ENCODE measurements around the gene ADRM1. TPM values are rescaled to one million over a fixed set of nuclear protein-coding genes. Genes with fewer than 3 reads are reported as not detected.

ADRM1 gene
- total and polyA plus RNA-seq, 7 donors = 61.3 to 130 (median 102) TPM

DNA sequence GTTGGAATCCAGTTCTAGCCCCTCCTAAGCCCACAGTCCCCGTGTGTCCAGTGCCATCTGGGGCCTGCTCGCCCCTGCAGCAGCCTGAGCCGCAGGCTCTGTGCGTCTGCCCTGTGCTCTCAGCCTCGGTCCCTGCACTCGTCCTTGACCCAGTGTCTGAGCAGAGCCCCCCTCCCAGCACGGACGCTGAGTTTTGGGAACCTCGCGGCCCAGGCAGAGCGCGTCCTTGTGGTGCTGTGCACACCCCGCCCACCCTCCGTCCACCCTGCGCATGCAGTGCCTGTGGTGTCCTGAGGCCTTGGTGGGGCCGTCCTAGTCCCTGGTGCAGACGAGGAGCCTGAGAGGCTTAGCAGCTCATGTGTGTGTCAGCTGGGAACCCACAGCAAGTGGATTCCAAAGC, 32.9 kb upstream of the ADRM1 start:
- no peak for TF ChIP-seq POLR2AphosphoS5 (IDR thresholded peaks at IDR 0.05)
- peaks cover 0 to 69% (median 35%) of the 10 kb centered on the region in 4 donors for H3K36me3 ChIP-seq
- no peak overlapping the region for H3K27ac ChIP-seq
- no peak for DNase-seq
- intact Hi-C loops (cut with DNase I) = no loop called here
- no peaks in the 10 kb centered on the region for H3K27me3 ChIP-seq
- 92 to 94% methylated on average over 17 of the region's 17 CpGs for WGBS, 2 donors
- H3K4me1 ChIP-seq = no peaks in the 10 kb centered on the region
- no peaks in the 10 kb centered on the region for H3K9me3 ChIP-seq
- H3K4me3 ChIP-seq = no peak overlapping the region

DNA sequence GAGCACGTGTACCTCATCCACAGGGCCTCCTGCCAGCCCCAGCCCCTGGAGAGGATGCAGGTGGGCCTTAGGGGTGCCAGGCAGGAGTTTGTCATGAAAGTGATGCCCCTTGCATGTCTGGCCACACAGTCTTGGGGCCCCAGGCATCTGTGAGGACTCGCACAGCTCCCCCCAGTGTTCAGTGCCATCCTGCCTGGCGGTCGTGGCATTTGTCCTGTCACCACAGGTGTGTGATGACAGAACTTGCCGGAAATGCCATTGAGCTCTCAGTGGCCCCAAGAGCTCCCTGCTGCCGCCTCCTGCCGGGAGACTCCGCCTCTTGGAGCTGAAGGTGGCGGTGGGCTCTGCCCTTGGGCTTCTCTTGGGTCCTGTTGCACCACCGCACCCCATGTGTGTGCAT, 30.6 kb upstream of the ADRM1 start:
- Histone ChIP-seq H3K4me3 (no peak overlapping the region), H3K27me3 (no peaks in the 10 kb centered on the region), H3K9me3 (no peaks in the 10 kb centered on the region), H3K27ac (no peak overlapping the region), H3K4me1 (no peaks in the 10 kb centered on the region), H3K36me3 (peaks cover 0 to 58% (median 25%) of the 10 kb centered on the region in 4 donors)
- WGBS, 2 donors = 91 to 92% methylated on average over 10 of the region's 10 CpGs
- no peak for DNase-seq
- intact Hi-C loops (cut with DNase I) = no loop called here
- TF ChIP-seq POLR2AphosphoS5 (IDR thresholded peaks at IDR 0.05) (no peak), EP300 (IDR thresholded peaks at IDR 0.05) (no peak), POLR2A (IDR thresholded peaks at IDR 0.05) (no peak)
- TF ChIP-seq, protein P1, sequence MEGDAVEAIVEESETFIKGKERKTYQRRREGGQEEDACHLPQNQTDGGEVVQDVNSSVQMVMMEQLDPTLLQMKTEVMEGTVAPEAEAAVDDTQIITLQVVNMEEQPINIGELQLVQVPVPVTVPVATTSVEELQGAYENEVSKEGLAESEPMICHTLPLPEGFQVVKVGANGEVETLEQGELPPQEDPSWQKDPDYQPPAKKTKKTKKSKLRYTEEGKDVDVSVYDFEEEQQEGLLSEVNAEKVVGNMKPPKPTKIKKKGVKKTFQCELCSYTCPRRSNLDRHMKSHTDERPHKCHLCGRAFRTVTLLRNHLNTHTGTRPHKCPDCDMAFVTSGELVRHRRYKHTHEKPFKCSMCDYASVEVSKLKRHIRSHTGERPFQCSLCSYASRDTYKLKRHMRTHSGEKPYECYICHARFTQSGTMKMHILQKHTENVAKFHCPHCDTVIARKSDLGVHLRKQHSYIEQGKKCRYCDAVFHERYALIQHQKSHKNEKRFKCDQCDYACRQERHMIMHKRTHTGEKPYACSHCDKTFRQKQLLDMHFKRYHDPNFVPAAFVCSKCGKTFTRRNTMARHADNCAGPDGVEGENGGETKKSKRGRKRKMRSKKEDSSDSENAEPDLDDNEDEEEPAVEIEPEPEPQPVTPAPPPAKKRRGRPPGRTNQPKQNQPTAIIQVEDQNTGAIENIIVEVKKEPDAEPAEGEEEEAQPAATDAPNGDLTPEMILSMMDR (IDR thresholded peaks at IDR 0.05) = no peak

DNA sequence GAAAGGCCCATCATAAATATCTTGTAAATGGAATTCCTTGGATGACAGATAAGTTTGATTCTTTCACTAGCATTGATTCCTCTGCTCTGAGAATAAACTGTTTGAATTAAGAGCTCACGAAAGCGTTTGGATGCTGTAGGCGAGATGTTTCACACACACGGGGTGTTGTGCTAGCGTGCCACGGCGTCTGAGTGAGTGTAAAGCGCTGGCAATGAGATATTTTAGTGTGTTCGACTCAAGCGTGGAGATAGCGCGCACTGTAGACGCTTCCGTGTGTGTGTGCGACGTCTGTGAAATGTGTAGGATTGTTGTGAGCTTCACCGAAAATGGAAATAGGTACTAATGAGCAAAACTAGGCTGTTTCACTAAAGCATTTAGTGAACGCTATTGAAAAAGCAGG, 29.4 kb upstream of the ADRM1 start:
- Histone ChIP-seq H3K9me3 (no peaks in the 10 kb centered on the region), H3K4me1 (no peaks in the 10 kb centered on the region), H3K4me3 (no peak overlapping the region), H3K27ac (no peak overlapping the region), H3K27me3 (no peaks in the 10 kb centered on the region), H3K36me3 (peaks cover 0 to 61% (median 27%) of the 10 kb centered on the region in 4 donors)
- no peak for DNase-seq
- WGBS, 2 donors = 95 to 97% methylated on average over 18 of the region's 18 CpGs
- intact Hi-C loops (cut with DNase I) = no loop called here
- TF ChIP-seq, protein P1 (IDR thresholded peaks at IDR 0.05) = no peak
- no peak for TF ChIP-seq POLR2AphosphoS5 (IDR thresholded peaks at IDR 0.05)
- TF ChIP-seq POLR2A (IDR thresholded peaks at IDR 0.05) = no peak
- no peak for TF ChIP-seq EP300 (IDR thresholded peaks at IDR 0.05)

DNA sequence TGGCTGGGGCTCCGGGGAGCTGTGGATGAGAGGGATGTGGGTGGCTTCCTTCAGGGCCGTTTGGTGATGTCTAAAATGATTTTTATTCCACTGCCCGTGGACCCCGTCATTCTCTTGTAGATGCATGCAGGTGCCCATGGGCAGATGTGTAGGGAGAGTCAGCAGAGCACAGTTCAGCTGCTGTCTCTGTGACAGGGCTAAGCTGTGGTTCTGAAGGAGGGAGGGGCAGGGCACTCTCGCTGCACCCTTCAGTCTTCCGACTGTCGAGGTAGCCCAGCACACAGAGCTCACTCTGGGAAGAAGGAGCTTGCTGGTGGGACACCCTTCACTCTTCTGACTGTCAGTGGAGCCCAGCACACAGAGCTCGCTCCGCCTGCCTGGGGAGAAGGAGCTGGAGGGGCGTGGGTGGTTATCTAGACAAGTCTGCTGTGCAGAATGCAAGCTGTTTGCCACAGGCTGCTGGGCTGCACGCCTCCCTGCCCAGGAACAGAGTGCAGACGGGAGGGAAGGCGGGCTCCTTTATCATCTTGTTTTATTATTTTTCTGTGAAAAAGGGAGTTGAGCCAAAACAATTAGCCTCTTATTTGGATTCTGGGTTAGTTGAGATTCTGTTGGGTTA, 28.4 kb upstream of the ADRM1 start:
- Histone ChIP-seq H3K9me3 (no peaks in the 10 kb centered on the region), H3K27ac (no peak overlapping the region), H3K36me3 (peaks cover 5 to 58% (median 34%) of the 10 kb centered on the region in 4 donors), H3K4me3 (no peak overlapping the region), H3K4me1 (no peaks in the 10 kb centered on the region), H3K27me3 (no peaks in the 10 kb centered on the region)
- DNase-seq = no peak
- TF ChIP-seq POLR2AphosphoS5 (IDR thresholded peaks at IDR 0.05) (no peak), EP300 (IDR thresholded peaks at IDR 0.05) (no peak), POLR2A (IDR thresholded peaks at IDR 0.05) (no peak)
- TF ChIP-seq, protein P1 (IDR thresholded peaks at IDR 0.05) = no peak
- WGBS, 2 donors = 40 to 72% methylated on average over 13 of the region's 13 CpGs
- intact Hi-C loops (cut with DNase I) = no loop called here

DNA sequence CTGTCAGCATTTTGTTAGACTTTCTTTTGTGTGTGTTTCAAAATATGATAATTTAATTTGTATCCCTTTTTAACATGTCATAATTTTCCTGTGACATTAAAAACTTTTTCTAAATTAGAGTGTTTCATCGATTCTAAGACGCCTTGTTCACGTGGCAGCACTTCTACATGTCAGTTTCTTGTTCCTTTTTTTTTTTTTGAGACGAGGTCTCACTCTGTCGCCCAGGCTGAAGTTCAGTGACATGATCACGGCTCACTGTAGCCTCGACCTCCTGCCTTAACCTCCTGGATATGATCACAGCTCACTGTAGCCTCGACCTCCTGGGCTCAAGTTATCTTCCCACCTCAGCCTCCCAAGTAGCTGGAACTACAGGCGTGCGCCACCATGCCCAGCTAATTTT, 27.6 kb upstream of the ADRM1 start:
- no peak for TF ChIP-seq EP300 (IDR thresholded peaks at IDR 0.05)
- TF ChIP-seq, protein P1 (IDR thresholded peaks at IDR 0.05) = no peak
- TF ChIP-seq POLR2AphosphoS5 (IDR thresholded peaks at IDR 0.05) = no peak
- no peak for TF ChIP-seq POLR2A (IDR thresholded peaks at IDR 0.05)
- H3K36me3 ChIP-seq = peaks cover 11 to 60% (median 40%) of the 10 kb centered on the region in 4 donors
- WGBS, 2 donors = 82 to 91% methylated on average over 10 of the region's 10 CpGs
- intact Hi-C loops (cut with DNase I) = no loop called here
- H3K9me3 ChIP-seq = no peaks in the 10 kb centered on the region
- no peak for DNase-seq
- no peak overlapping the region for H3K4me3 ChIP-seq
- no peaks in the 10 kb centered on the region for H3K27me3 ChIP-seq
- H3K4me1 ChIP-seq = no peaks in the 10 kb centered on the region
- no peak overlapping the region for H3K27ac ChIP-seq

Measured in sigmoid colon (tissue), 7 donors.